IPS-18c (cell line): ENCODE measurements around the gene ANKRD62.
"Not testable (repeated sequence)": the region's sequence is repeated elsewhere in the genome, so short reads cannot be mapped to it uniquely, and the experiment has no call there.

Experiments
- H3K4me3 ChIP-seq: 2 replicates; pipeline ENCODE4 v1.7.0; 2013; ENCODE audit warnings: low read depth, mild to moderate bottlenecking, low read length, moderate library complexity; ENCODE audit not compliant: insufficient read depth
- H3K9me3 ChIP-seq: one replicate; pipeline ENCODE4 v1.6.1; 2013; ENCODE audit warnings: mild to moderate bottlenecking, low read length, moderate library complexity; ENCODE audit not compliant: control insufficient read depth, insufficient read depth

Gene ANKRD62

GRCh38 chr18:12086677-12087470 is 6.8 kb upstream of the ANKRD62 start:
- no peak overlapping the region for H3K4me3 ChIP-seq
- H3K9me3 ChIP-seq: no peaks in the 10 kb centered on the region

- no peak overlapping the region for H3K4me3 ChIP-seq
- no peaks in the 10 kb centered on the region for H3K9me3 ChIP-seq
Observed at GRCh38 chr18:12087471-12088025, 6.1 kb upstream of the ANKRD62 start.

DNA sequence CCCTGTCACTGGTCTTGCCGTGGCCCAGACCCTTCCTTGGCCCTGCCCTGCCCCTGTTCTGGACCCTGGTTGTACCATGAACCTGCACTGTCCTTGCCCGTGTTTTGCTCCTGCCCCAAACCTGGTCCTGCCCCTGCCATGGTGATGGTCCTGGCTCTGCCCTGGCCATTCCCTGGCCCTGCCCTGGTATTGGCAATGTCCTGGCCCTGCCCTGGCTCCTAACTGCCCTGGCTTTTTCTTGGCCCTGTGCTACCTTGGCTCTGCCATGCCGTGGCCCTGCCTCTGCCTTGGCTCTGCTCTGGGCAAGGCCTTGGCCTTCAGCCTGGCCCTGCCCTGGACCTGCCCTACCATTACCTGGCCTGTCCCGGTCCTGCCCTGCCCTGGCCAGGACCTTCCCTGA is 5.5 kb upstream of the ANKRD62 start:
- H3K4me3 ChIP-seq: no peak overlapping the region
- no peaks in the 10 kb centered on the region for H3K9me3 ChIP-seq

DNA sequence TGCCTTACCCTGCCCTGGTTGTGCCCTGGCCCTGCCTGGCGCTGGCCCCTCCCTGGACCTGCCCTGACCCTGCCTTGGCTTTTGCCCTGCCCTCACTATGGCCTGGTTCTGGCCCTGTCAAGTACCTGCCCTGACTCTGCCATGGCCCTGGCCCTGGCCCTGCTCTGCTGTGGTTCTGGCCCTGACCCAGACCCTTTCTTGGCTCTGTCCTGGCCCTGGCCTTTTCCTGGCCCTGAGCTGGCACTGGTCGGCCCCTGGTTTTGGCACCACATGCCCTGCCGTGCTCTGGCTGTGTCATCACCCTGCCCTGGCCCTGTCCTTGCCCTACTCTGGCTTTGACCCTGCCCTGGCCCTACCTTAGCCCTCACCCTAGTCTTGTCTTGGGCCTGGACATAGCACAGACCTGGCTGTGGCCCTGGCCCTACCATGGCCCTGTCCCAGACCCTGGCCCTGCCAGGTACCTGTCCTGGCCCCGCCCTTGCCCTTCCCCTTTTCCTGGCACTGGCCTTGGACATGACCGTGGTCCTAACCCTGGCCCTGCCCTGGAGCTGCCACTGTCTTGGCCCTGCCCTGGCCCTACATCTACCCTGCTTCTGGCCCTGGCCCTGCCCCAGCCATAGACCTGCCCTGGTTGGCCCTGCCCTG is 4.8 kb upstream of the ANKRD62 start:
- no peaks in the 10 kb centered on the region for H3K9me3 ChIP-seq
- H3K4me3 ChIP-seq: no peak overlapping the region

DNA sequence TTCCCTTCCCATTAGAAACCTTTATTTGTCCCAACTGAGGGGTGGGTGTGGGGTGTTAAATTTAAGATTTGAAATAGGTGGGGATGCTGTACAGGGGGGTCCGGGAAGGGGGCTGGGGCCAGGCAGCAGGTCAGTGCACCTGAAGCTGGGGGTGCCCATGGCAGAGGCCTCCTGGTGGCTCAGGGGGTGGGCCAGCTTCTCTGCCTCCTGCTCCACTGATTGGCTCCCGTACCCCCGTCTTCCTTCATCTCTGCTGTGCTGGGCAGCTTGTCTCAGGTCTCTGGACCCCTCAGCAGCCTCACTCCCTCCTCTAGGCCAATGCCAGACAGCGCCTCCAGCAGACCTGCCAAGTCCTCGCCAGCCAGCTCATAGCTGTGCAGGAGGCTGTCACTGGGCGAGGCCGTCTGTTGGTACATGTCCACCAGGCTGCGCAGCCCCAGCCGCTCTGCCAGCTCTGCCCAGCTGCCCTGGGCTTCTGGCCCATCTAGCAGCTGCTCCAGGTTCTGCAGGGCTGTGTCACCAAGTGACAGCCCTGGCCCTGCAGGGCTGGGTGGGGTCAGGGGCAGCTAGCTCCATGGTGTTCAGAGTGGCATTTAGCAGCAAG is 2.0 kb upstream of the ANKRD62 start:
- no peaks in the 10 kb centered on the region for H3K9me3 ChIP-seq
- no peak overlapping the region for H3K4me3 ChIP-seq

- no peak overlapping the region for H3K4me3 ChIP-seq
Observed at GRCh38 chr18:12092398-12093229, 1.0 kb upstream of the ANKRD62 start.

DNA sequence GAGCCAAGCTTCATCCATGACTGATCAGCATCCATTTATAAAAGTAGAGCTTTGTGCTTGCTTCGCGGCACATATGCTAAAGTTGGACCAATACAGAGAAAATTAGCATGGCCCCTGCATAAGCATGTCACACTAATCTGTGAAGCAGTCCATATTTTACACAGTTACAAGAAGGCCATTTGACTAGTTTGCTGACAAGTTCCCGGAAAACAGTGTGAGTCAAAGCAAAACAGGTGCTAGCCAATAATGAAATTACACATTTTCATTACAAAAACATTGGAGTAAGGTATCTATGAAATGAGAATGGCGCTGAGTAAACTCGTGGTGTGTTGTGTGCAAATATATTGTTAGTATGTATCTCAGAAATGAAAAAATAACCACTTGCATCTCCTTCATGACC is 4.7 kb downstream of the ANKRD62 start:
- Histone ChIP-seq H3K4me3 (no peak overlapping the region), H3K9me3 (no peaks in the 10 kb centered on the region)

More at GRCh38 chr18:12092398-12093229, 1.0 kb upstream of the ANKRD62 start:
- H3K9me3 ChIP-seq: no peaks in the 10 kb centered on the region

- H3K4me3 ChIP-seq: no peak overlapping the region
- H3K9me3 ChIP-seq: no peaks in the 10 kb centered on the region
Observed at GRCh38 chr18:12099160-12099559, 5.5 kb downstream of the ANKRD62 start.

DNA sequence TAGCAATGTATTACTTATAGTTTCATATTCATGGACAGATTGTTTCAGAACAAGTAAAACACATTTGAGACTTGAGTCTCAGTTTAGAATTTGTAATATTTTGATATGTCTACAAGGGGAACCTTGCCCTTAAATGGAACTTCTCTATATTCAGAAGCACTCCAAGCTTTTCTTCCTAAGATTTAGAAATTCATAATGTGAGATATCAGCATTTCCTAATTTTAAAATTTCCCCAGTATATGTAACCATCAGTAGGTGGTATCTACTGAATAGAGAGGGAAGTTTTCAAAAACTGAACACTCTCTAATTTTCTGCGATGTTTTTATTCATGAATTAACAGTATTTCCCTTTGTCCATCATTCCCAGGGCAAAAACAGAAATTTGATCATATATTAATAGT is 7.6 kb downstream of the ANKRD62 start:
- Histone ChIP-seq H3K4me3 (no peak overlapping the region), H3K9me3 (no peaks in the 10 kb centered on the region)

DNA sequence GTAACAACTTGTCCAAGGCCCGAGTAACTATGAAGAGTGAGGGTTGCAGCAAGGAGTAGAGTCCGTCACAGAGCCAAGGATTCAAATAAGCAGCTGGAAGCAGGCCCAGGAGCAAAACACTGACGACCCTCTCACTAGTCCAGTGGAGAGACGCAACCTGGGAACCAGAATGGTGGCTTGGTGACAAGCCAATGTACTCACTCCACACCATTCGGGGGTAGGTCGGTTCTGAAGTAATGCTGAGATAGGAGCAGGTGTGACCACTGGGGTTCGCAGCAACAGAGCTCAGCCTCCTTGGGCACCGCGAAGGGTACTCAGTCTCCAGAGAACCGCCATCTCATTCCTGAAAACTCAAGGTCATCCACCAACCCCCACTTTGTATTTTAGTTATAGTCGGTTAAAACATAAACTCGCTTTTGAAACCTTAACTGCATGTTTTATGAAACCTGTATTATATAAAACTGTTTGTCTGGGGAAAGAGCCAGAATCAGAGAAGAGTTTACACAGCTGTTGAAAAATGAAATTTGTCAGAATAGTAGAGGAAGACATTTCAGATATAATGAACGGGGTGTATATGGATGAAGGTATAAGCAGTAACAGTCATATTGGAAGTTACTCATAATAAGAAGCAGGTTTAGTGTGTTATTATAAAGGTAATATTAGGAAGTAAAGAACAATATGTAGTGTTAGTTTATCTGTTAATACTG is 8.6 kb downstream of the ANKRD62 start:
- Histone ChIP-seq H3K9me3 (no peaks in the 10 kb centered on the region), H3K4me3 (no peak overlapping the region)

DNA sequence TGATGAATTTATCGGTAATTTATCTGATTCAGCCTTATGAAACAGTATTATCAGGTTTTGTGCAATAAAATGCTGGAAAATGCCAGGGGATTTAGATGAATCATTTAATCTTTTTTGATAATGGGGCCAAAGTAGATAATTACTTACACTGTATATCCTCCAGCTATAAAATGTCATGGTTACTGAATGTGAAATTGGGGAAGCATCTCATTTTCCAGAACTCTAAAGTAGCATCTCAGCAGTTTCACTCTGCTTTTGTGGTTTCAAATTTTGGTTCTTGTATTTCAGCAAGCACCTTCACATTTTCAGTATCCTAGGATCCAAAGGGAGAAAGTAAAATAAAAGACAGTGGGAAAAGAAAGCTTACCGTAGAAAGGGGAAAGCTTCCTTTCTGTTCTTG is 12.8 kb downstream of the ANKRD62 start:
- Histone ChIP-seq H3K4me3 (no peak overlapping the region), H3K9me3 (no peaks in the 10 kb centered on the region)

DNA sequence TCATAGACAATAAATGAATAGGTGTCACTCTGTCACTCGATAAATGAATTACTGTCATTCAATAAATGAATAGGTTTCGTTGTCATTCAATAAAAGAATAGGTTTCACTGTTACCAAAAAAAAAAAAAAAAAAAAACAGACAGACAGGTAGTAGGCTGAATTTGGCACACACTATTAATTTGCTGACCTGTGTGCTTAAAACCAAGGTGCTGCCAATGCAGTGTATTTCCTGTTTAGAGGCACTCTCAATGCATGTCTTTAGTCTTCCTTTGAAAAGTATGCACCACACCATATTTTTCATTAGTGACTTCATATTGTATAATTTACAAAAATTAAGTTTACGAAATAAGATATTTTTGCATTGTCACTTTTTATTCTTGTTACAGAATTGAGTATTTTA is 16.2 kb downstream of the ANKRD62 start:
- Histone ChIP-seq H3K9me3 (no peaks in the 10 kb centered on the region), H3K4me3 (no peak overlapping the region)

DNA sequence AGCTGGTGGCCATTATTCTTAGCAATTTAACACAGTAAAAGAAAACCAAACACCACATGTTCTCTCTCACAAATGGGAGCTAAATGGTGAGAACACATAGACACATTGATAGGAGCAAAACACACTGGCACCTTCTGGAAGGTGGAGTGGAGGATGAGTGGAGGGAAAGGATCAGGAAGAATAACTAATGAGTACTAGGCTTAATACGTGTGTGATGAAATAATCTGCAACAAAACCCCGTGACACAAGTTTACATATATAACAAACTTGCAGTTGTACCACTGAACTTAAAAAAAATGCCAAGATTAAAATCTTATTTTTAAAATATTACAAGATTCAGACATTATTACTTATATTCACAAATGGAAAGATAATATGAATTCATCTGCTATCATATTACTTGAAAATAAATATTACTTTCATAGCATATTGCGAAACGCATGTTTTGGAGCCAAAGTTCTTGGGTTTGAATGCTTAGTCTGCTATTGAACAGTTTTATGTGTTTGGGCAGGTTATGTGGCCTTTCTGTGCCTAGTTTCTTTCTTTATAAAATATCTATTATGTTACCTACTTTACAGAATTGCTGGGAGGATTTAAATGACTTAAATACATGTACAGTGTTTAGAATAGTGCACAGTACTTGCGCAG is 20.5 kb downstream of the ANKRD62 start:
- Histone ChIP-seq H3K9me3 (no peaks in the 10 kb centered on the region), H3K4me3 (no peak overlapping the region)

DNA sequence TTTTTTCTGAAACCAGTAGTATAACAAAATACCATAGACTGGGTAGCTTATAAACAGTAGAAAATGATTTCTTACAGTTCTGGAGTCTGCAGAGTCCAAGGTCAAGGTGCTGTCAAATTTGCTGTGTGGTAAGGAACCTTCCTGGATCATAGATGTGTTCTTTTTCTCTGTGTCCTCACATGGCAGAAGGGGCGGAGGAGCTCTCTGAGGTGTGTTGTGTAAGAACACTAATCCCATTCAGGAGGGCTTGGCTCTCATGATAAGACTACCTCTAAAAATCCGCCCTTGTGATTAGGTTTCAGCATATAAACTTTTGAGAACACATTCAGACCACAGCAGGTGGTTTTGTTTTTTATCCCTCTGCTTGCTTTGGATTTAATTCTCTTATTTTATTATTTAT is 25.7 kb downstream of the ANKRD62 start:
- H3K9me3 ChIP-seq: no peaks in the 10 kb centered on the region
- H3K4me3 ChIP-seq: no peak overlapping the region

- H3K4me3 ChIP-seq: no peak overlapping the region
Observed at GRCh38 chr18:12121175-12122042, 27.8 kb downstream of the ANKRD62 start.

DNA sequence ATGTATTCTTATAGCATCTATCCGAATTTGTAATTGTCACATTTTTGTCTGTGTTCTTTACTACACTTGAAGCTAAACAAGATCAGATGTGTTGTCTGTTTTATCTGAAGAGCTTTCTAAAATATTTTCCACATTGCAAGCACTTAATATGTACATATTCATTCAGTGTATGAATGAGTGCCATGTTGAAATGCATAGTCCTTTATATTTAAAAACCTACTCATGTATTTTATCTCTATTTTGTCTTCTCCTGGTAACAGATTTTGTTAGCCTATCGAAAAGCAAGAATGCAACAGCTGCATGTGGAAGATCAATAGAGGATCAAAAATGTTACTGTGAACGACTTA is 28.4 kb downstream of the ANKRD62 start:
- not testable (repeated sequence) for H3K4me3 ChIP-seq, H3K9me3 ChIP-seq

More at GRCh38 chr18:12121175-12122042, 27.8 kb downstream of the ANKRD62 start:
- H3K9me3 ChIP-seq: no peaks in the 10 kb centered on the region
